ENCODE results near the gene WARS2. TPM values are rescaled to one million over a fixed set of nuclear protein-coding genes. Genes with fewer than 3 reads are reported as not detected.
A peak's percentile ranks its signal among the peaks of the same experiment; 100 is the strongest.

WARS2 gene
- total and polyA plus RNA-seq, 3 experiments from 2014 or later, result 15.5 to 19.4 (median 18.1) TPM

GRCh38 chr1:119002028-119002686, 138.3 kb downstream of the WARS2 start:
- H3K4me1 ChIP-seq (ENCODE audit: insufficient read depth, low read length), result no peaks in the 10 kb centered on the region
- ChIA-PET CTCF (no interaction called here), POLR2A (no interaction called here)
- no peak overlapping the region for H3K4me3 ChIP-seq (ENCODE audit: low read length)
- Mint-ChIP-seq H3K27ac (no peak overlapping the region), H3K36me3 (peaks cover 0 to 10% (median 7%) of the 10 kb centered on the region in 3 donors), H3K4me3 (peak overlapping the region in 3 of 7 donors; percentile 19 to 32 (median 23)), H3K27me3 (peaks cover 79 to 87% of the 10 kb centered on the region in 2 donors), H3K9me3 (peaks cover 4 to 68% (median 46%) of the 10 kb centered on the region in 5 donors), H3K4me1 (peaks cover 7 to 19% (median 11%) of the 10 kb centered on the region in 3 donors)
- no peaks in the 10 kb centered on the region for H3K9me3 ChIP-seq (ENCODE audit: low read length)
- H3K27ac ChIP-seq (ENCODE audit: low read depth, low read length), result no peak overlapping the region
- no peaks in the 10 kb centered on the region for H3K36me3 ChIP-seq (ENCODE audit: insufficient read depth, low read length)
- DNase-seq, result no peak
- H3K27me3 ChIP-seq (ENCODE audit: insufficient read depth, low read length, poor library complexity, severe bottlenecking), result peaks cover 43% of the 10 kb centered on the region

GRCh38 chr1:119001181-119002027, 139.0 kb downstream of the WARS2 start:
- no peak overlapping the region for H3K27ac Mint-ChIP-seq
- ChIA-PET POLR2A (no interaction called here), CTCF (no interaction called here)
- peak overlapping the region in 3 of 7 donors; percentile 19 to 68 (median 32) for H3K4me3 Mint-ChIP-seq
- Histone ChIP-seq H3K27me3 (ENCODE audit: insufficient read depth, low read length, poor library complexity, severe bottlenecking) (peaks cover 49% of the 10 kb centered on the region), H3K27ac (ENCODE audit: low read depth, low read length) (no peak overlapping the region), H3K9me3 (ENCODE audit: low read length) (no peaks in the 10 kb centered on the region), H3K36me3 (ENCODE audit: insufficient read depth, low read length) (no peaks in the 10 kb centered on the region), H3K4me1 (ENCODE audit: insufficient read depth, low read length) (no peaks in the 10 kb centered on the region), H3K4me3 (ENCODE audit: low read length) (no peak overlapping the region)
- no peak for DNase-seq
- H3K4me1 Mint-ChIP-seq, result peaks cover 7 to 18% (median 11%) of the 10 kb centered on the region in 3 donors
- peaks cover 4 to 66% (median 43%) of the 10 kb centered on the region in 5 donors for H3K9me3 Mint-ChIP-seq
- H3K27me3 Mint-ChIP-seq, result peaks cover 80 to 88% of the 10 kb centered on the region in 2 donors
- peaks cover 0 to 10% (median 7%) of the 10 kb centered on the region in 3 donors for H3K36me3 Mint-ChIP-seq

GRCh38 chr1:119000371-119001180, 139.9 kb downstream of the WARS2 start:
- H3K4me1 Mint-ChIP-seq, result peaks cover 3 to 16% (median 7%) of the 10 kb centered on the region in 3 donors
- peaks cover 80 to 87% of the 10 kb centered on the region in 2 donors for H3K27me3 Mint-ChIP-seq
- peaks cover under 1 to 60% (median 36%) of the 10 kb centered on the region in 5 donors for H3K9me3 Mint-ChIP-seq
- H3K27ac ChIP-seq (ENCODE audit: low read depth, low read length), result no peak overlapping the region
- H3K4me1 ChIP-seq (ENCODE audit: insufficient read depth, low read length), result no peaks in the 10 kb centered on the region
- no peak overlapping the region for H3K27ac Mint-ChIP-seq
- no peaks in the 10 kb centered on the region for H3K36me3 ChIP-seq (ENCODE audit: insufficient read depth, low read length)
- peak overlapping the region in 2 of 7 donors; percentile 41 to 68 for H3K4me3 Mint-ChIP-seq
- H3K9me3 ChIP-seq (ENCODE audit: low read length), result no peaks in the 10 kb centered on the region
- peaks cover 0 to 10% (median 4%) of the 10 kb centered on the region in 3 donors for H3K36me3 Mint-ChIP-seq
- DNase-seq, result no peak
- peaks cover 47% of the 10 kb centered on the region for H3K27me3 ChIP-seq (ENCODE audit: insufficient read depth, low read length, poor library complexity, severe bottlenecking)
- ChIA-PET POLR2A (no interaction called here), CTCF (no interaction called here)
- H3K4me3 ChIP-seq (ENCODE audit: low read length), result no peak overlapping the region

- Histone ChIP-seq H3K4me3 (ENCODE audit: low read length) (no peak overlapping the region), H3K27ac (ENCODE audit: low read depth, low read length) (no peak overlapping the region), H3K4me1 (ENCODE audit: insufficient read depth, low read length) (no peaks in the 10 kb centered on the region), H3K9me3 (ENCODE audit: low read length) (no peaks in the 10 kb centered on the region), H3K36me3 (ENCODE audit: insufficient read depth, low read length) (no peaks in the 10 kb centered on the region), H3K27me3 (ENCODE audit: insufficient read depth, low read length, poor library complexity, severe bottlenecking) (peaks cover 45% of the 10 kb centered on the region)
- Mint-ChIP-seq H3K4me3 (no peak overlapping the region), H3K36me3 (peaks cover 0 to 8% (median 3%) of the 10 kb centered on the region in 3 donors), H3K9me3 (peaks cover 0 to 51% (median 31%) of the 10 kb centered on the region in 5 donors), H3K27ac (no peak overlapping the region), H3K27me3 (peaks cover 85 to 87% of the 10 kb centered on the region in 2 donors), H3K4me1 (peaks cover 3 to 16% (median 7%) of the 10 kb centered on the region in 3 donors)
- ChIA-PET CTCF (no interaction called here), POLR2A (no interaction called here)
- DNase-seq, result no peak
Measured at GRCh38 chr1:118999348-119000071, 140.9 kb downstream of the WARS2 start.

GRCh38 chr1:118998171-118998570, 142.3 kb downstream of the WARS2 start:
- H3K4me3 ChIP-seq (ENCODE audit: low read length), result no peak overlapping the region
- no peaks in the 10 kb centered on the region for H3K36me3 ChIP-seq (ENCODE audit: insufficient read depth, low read length)
- H3K9me3 ChIP-seq (ENCODE audit: low read length), result no peaks in the 10 kb centered on the region
- ChIA-PET POLR2A (no interaction called here), CTCF (no interaction called here)
- no peak overlapping the region for H3K27ac ChIP-seq (ENCODE audit: low read depth, low read length)
- no peaks in the 10 kb centered on the region for H3K4me1 ChIP-seq (ENCODE audit: insufficient read depth, low read length)
- Mint-ChIP-seq H3K36me3 (peaks cover 0 to 3% (median 0%) of the 10 kb centered on the region in 3 donors), H3K27me3 (peaks cover 86 to 87% of the 10 kb centered on the region in 2 donors), H3K27ac (no peak overlapping the region), H3K4me3 (no peak overlapping the region), H3K9me3 (peaks cover 0 to 42% (median 28%) of the 10 kb centered on the region in 5 donors), H3K4me1 (peaks cover 5 to 16% (median 7%) of the 10 kb centered on the region in 3 donors)
- peaks cover 45% of the 10 kb centered on the region for H3K27me3 ChIP-seq (ENCODE audit: insufficient read depth, low read length, poor library complexity, severe bottlenecking)
- no peak for DNase-seq

- no peak overlapping the region for H3K27ac ChIP-seq (ENCODE audit: low read depth, low read length)
- ChIA-PET CTCF (no interaction called here), POLR2A (no interaction called here)
- Mint-ChIP-seq H3K27ac (no peak overlapping the region), H3K27me3 (peaks cover 83% of the 10 kb centered on the region in 2 donors), H3K36me3 (peaks cover 0 to 3% (median 0%) of the 10 kb centered on the region in 3 donors), H3K4me3 (no peak overlapping the region), H3K9me3 (peaks cover 0 to 35% (median 26%) of the 10 kb centered on the region in 5 donors), H3K4me1 (peaks cover 6 to 16% (median 6%) of the 10 kb centered on the region in 3 donors)
- H3K36me3 ChIP-seq (ENCODE audit: insufficient read depth, low read length), result no peaks in the 10 kb centered on the region
- no peaks in the 10 kb centered on the region for H3K9me3 ChIP-seq (ENCODE audit: low read length)
- H3K27me3 ChIP-seq (ENCODE audit: insufficient read depth, low read length, poor library complexity, severe bottlenecking), result peaks cover 36% of the 10 kb centered on the region
- no peaks in the 10 kb centered on the region for H3K4me1 ChIP-seq (ENCODE audit: insufficient read depth, low read length)
- DNase-seq, result no peak
- H3K4me3 ChIP-seq (ENCODE audit: low read length), result no peak overlapping the region
Measured at GRCh38 chr1:118997225-118997624, 143.2 kb downstream of the WARS2 start.

- Mint-ChIP-seq H3K36me3 (peaks cover 0 to 5% (median 3%) of the 10 kb centered on the region in 3 donors), H3K4me1 (peaks cover 0 to 7% (median 6%) of the 10 kb centered on the region in 3 donors), H3K9me3 (peaks cover 0 to 35% (median 25%) of the 10 kb centered on the region in 5 donors), H3K4me3 (no peak overlapping the region), H3K27me3 (peaks cover 88% of the 10 kb centered on the region in 2 donors), H3K27ac (no peak overlapping the region)
- Histone ChIP-seq H3K4me1 (ENCODE audit: insufficient read depth, low read length) (no peaks in the 10 kb centered on the region), H3K36me3 (ENCODE audit: insufficient read depth, low read length) (no peaks in the 10 kb centered on the region), H3K9me3 (ENCODE audit: low read length) (no peaks in the 10 kb centered on the region), H3K4me3 (ENCODE audit: low read length) (no peak overlapping the region), H3K27me3 (ENCODE audit: insufficient read depth, low read length, poor library complexity, severe bottlenecking) (peaks cover 44% of the 10 kb centered on the region), H3K27ac (ENCODE audit: low read depth, low read length) (no peak overlapping the region)
- DNase-seq, result no peak
- CTCF ChIA-PET, result no interaction called here
- POLR2A ChIA-PET, result no interaction called here
Measured at GRCh38 chr1:118995312-118996016, 145.0 kb downstream of the WARS2 start.
